PC-9 (cell line): ENCODE measurements around the gene FEZF2. TPM values are rescaled to one million over a fixed set of nuclear protein-coding genes. Genes with fewer than 3 reads are reported as not detected.

Experiments
- Bru-seq: library from RNA; stranded (reverse); fragments of 400-500 nt; gene quantifications from one replicate; lab custom pipeline; 2021; lab: Mats Ljungman, UMichigan
- BruChase-seq, 2 experiments: library from RNA; stranded (reverse); fragments of 400-500 nt; gene quantifications; one replicate each; lab custom pipeline; 2021; lab: Mats Ljungman, UMichigan
- BruUV-seq: library from RNA; stranded (reverse); fragments of 400-500 nt; replicated peaks from 2 replicates; lab custom pipeline; 2021; lab: Mats Ljungman, UMichigan
- CTCF ChIA-PET: fragments of 300-600 bp; sonication (Branson Sonifier 250); formaldehyde crosslinking; loops from one replicate; lab custom pipeline; 2022; ENCODE audit warnings: antibody characterized with exemption; lab: Charles Lee
- POLR2A ChIA-PET: fragments of 300-600 bp; sonication (Branson Sonifier 250); formaldehyde crosslinking; loops from one replicate; lab custom pipeline; 2022; ENCODE audit warnings: antibody characterized with exemption; ENCODE audit not compliant: unreplicated experiment; lab: Charles Lee
- DNase-seq, 2 experiments: peaks; one replicate each; pipeline versions ENCODE4 v3.0.0 to v3.0.0-alpha.2; 2015 to 2022; ENCODE audit warnings: mixed read lengths in 1 of 2
- H2AFZ ChIP-seq: fragments of 200-600 bp; sonication (generic); 2 replicates; pipeline ENCODE4 v1.8.1; 2017; ENCODE audit warnings: antibody characterized with exemption
- H3F3A ChIP-seq: fragments of 200-600 bp; sonication (generic); 2 replicates; pipeline ENCODE4 v1.8.1; 2017; ENCODE audit warnings: antibody characterized with exemption, mild to moderate bottlenecking, low read depth; ENCODE audit not compliant: insufficient read depth
- H3K27ac ChIP-seq: fragments of 200-600 bp; sonication (generic); 2 replicates; pipeline ENCODE4 v1.6.1; 2016; ENCODE audit warnings: mixed run types
- H3K27me3 ChIP-seq: fragments of 200-600 bp; sonication (generic); 2 replicates; pipeline ENCODE4 v1.6.1; 2016; ENCODE audit warnings: low read depth, mixed run types; ENCODE audit not compliant: insufficient read depth
- H3K36me3 ChIP-seq: fragments of 200-600 bp; sonication (generic); 2 replicates; pipeline ENCODE4 v1.6.1; 2016; ENCODE audit warnings: low read depth, mixed run types
- H3K4me1 ChIP-seq: fragments of 200-600 bp; sonication (generic); replicated peaks from 2 replicates; pipeline ENCODE4 v1.6.1; 2016; ENCODE audit warnings: mixed run types; ENCODE audit not compliant: insufficient read depth
- H3K4me2 ChIP-seq: fragments of 200-600 bp; sonication (generic); 2 replicates; pipeline ENCODE4 v1.6.1; 2017; ENCODE audit warnings: mixed run types
- H3K4me3 ChIP-seq: fragments of 200-600 bp; sonication (generic); 2 replicates; pipeline ENCODE4 v1.6.1; 2016; ENCODE audit warnings: mixed run types
- H3K79me2 ChIP-seq: fragments of 200-600 bp; sonication (generic); 2 replicates; pipeline ENCODE4 v1.6.1; 2017; ENCODE audit warnings: low read depth, mixed run types
- H3K9me2 ChIP-seq: fragments of 200-600 bp; sonication (generic); 2 replicates; pipeline ENCODE4 v1.8.1; 2017; ENCODE audit warnings: mild to moderate bottlenecking; ENCODE audit not compliant: insufficient read depth
- H3K9me3 ChIP-seq: fragments of 200-600 bp; sonication (generic); 2 replicates; pipeline ENCODE4 v1.8.1; 2016; ENCODE audit warnings: low read depth; ENCODE audit not compliant: insufficient read depth
- H4K20me1 ChIP-seq: fragments of 200-600 bp; sonication (generic); 2 replicates; pipeline ENCODE4 v1.8.1; 2017; ENCODE audit not compliant: insufficient read depth
- CTCF ChIP-seq: fragments of 200-600 bp; sonication (generic); conservative IDR thresholded peaks from 2 replicates; pipeline ENCODE4 v1.6.1; 2017; ENCODE audit warnings: mixed run types, antibody characterized with exemption, mild to moderate bottlenecking, moderate library complexity
- EZH2 ChIP-seq: fragments of 200-600 bp; sonication (generic); IDR thresholded peaks from 2 replicates; pipeline ENCODE4 v1.8.0; 2017; ENCODE audit warnings: antibody characterized with exemption, low read depth
- intact Hi-C: fragments of 100-400 bp; cut with micrococcal nuclease; formaldehyde crosslinking; loops from one replicate; pipeline ENCODE4 v1.10.0; 2022; ENCODE audit not compliant: unreplicated experiment
- long read RNA-seq: library from polyadenylated mRNA; stranded (forward); transcript quantifications from one replicate; pipeline ENCODE4 v2.0.0, GENCODE V29; 2022
- total RNA-seq: library from RNA; stranded (reverse); gene quantifications from 2 replicates; pipeline ENCODE4 v1.2.3, GENCODE V29; 2021

The FEZF2 gene
- total RNA-seq (not detected in 2 replicates), Bru-seq, nascent RNA (not detected), BruChase-seq, experiment 1, labeled RNA remaining after a 2-hour chase (not detected), BruChase-seq, experiment 2, labeled RNA remaining after a 6-hour chase (not detected)
- long read RNA-seq, result 0 reads

- Histone ChIP-seq H4K20me1 (no peaks in the 10 kb centered on the region), H3K4me3 (no peak within 1 kb of the TSS), H3K4me1 (no peaks in the 10 kb centered on the region), H2AFZ (no peak within 1 kb of the TSS), H3K9me2 (no peaks in the 10 kb centered on the region), H3K36me3 (no peaks in the 10 kb centered on the region), H3K27ac (no peak within 1 kb of the TSS), H3K27me3 (peaks cover 14% of the 10 kb centered on the region; the same call in 1 of the 2 replicates), H3K9me3 (no peaks in the 10 kb centered on the region), H3F3A (no peaks in the 10 kb centered on the region), H3K79me2 (no peaks in the 10 kb centered on the region), H3K4me2 (no peak within 1 kb of the TSS)
- ChIA-PET CTCF (no interaction called here), POLR2A (no interaction called here)
- no peak for TF ChIP-seq CTCF
- no peak for TF ChIP-seq EZH2
- DNase-seq, result no peak
- no TSS peak for BruUV-seq
- intact Hi-C loops, result no loop called here
Observed at GRCh38 chr3:62373215-62373614, at the start of gene FEZF2. FEZF2 (minus strand) TSS chr3:62373550; CDS start chr3:62372868, 682 bp downstream.

DNA sequence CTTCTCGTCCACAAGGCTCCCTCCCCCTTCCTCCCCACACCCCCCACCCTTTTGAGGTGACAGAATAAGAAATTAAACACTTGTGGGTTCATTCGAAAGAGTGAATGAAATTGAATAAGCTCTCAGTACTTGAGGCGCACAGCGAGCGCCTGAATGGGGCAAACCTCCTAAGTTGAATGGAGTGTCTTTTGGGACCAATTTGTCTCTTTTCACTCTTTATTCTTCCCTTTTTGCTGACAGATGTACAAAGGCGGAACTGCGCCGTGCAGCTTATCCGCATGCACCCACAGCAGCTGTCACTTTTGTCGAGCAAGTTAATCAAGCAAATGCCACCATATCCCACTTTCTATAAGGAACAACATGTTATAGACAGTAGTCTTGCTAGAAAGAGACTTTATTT lies 47.9 kb upstream of the FEZF2 start:
- H3F3A ChIP-seq, result no peaks in the 10 kb centered on the region
- H3K4me3 ChIP-seq, result no peak overlapping the region
- no peak for DNase-seq
- no peaks in the 10 kb centered on the region for H3K9me3 ChIP-seq
- ChIA-PET CTCF (no interaction called here), POLR2A (no interaction called here)
- no peaks in the 10 kb centered on the region for H3K36me3 ChIP-seq
- H2AFZ ChIP-seq, result no peak overlapping the region
- peaks cover 36% of the 10 kb centered on the region for H3K27me3 ChIP-seq
- no peaks in the 10 kb centered on the region for H4K20me1 ChIP-seq
- intact Hi-C loops, result no loop called here
- H3K79me2 ChIP-seq, result no peaks in the 10 kb centered on the region
- H3K9me2 ChIP-seq, result no peaks in the 10 kb centered on the region
- H3K27ac ChIP-seq, result no peak overlapping the region
- H3K4me1 ChIP-seq, result no peaks in the 10 kb centered on the region
- no peak overlapping the region for H3K4me2 ChIP-seq
- TF ChIP-seq CTCF (no peak), EZH2 (no peak)
- no TSS peak for BruUV-seq

- Histone ChIP-seq H3K79me2 (no peaks in the 10 kb centered on the region), H3K9me2 (no peaks in the 10 kb centered on the region), H3F3A (no peaks in the 10 kb centered on the region), H3K9me3 (no peaks in the 10 kb centered on the region), H4K20me1 (no peaks in the 10 kb centered on the region), H2AFZ (no peak overlapping the region), H3K27ac (no peak overlapping the region), H3K27me3 (peaks cover 15% of the 10 kb centered on the region; the same call in 1 of the 2 replicates), H3K4me1 (no peaks in the 10 kb centered on the region), H3K36me3 (no peaks in the 10 kb centered on the region), H3K4me2 (no peak overlapping the region), H3K4me3 (no peak overlapping the region)
- intact Hi-C loops, result no loop called here
- ChIA-PET CTCF (no interaction called here), POLR2A (no interaction called here)
- no peak for DNase-seq
- BruUV-seq, result no TSS peak
- TF ChIP-seq CTCF, result no peak
- TF ChIP-seq EZH2, result no peak
Observed at GRCh38 chr3:62416144-62416543, 42.8 kb upstream of the FEZF2 start.
